ENCODE data around the gene P3H1. TPM values are rescaled to one million over a fixed set of nuclear protein-coding genes. Genes with fewer than 3 reads are reported as not detected.
"Not testable (repeated sequence)": the region's sequence is repeated elsewhere in the genome, so short reads cannot be mapped to it uniquely, and the experiment has no call there.

Gene P3H1
- total RNA-seq, 1 donor from 2014 or later: 86.0 TPM

GRCh38 chr1:42720868-42721267 lies 46.0 kb downstream of the P3H1 start:
- Mint-ChIP-seq H3K4me3 (ENCODE audit: unreplicated experiment) (no peak overlapping the region), H3K36me3 (ENCODE audit: unreplicated experiment) (peaks cover 5% of the 10 kb centered on the region), H3K27me3 (ENCODE audit: unreplicated experiment) (peaks cover 2% of the 10 kb centered on the region), H3K9me3 (ENCODE audit: unreplicated experiment) (peaks cover 6% of the 10 kb centered on the region), H3K4me1 (ENCODE audit: low read depth, unreplicated experiment) (no peaks in the 10 kb centered on the region), H3K27ac (ENCODE audit: unreplicated experiment) (no peak overlapping the region)
- TF ChIP-seq, protein P1, sequence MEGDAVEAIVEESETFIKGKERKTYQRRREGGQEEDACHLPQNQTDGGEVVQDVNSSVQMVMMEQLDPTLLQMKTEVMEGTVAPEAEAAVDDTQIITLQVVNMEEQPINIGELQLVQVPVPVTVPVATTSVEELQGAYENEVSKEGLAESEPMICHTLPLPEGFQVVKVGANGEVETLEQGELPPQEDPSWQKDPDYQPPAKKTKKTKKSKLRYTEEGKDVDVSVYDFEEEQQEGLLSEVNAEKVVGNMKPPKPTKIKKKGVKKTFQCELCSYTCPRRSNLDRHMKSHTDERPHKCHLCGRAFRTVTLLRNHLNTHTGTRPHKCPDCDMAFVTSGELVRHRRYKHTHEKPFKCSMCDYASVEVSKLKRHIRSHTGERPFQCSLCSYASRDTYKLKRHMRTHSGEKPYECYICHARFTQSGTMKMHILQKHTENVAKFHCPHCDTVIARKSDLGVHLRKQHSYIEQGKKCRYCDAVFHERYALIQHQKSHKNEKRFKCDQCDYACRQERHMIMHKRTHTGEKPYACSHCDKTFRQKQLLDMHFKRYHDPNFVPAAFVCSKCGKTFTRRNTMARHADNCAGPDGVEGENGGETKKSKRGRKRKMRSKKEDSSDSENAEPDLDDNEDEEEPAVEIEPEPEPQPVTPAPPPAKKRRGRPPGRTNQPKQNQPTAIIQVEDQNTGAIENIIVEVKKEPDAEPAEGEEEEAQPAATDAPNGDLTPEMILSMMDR (IDR thresholded peaks at IDR 0.05; ENCODE audit: partially characterized antibody, unreplicated experiment): no peak
- no peak for DNase-seq

DNA sequence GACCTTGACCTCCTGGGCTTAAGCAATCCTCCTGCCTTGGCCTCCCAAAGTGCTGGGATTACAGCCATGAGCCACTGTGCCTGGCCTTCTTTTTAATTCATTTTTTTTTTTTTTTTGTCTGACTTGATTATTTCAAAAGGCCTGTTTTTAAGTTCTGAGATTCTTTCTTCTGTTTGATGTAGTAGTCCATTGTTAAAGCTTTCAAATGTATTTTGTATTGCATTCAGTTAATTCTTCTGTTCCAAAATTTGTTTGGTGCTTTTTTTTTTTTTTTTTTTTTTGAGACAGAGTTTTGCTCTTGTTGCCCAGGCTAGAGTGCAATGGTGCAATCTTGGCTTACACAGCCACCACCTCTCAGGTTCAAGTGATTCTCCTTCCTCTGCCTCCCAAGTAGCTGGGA lies 52.4 kb downstream of the P3H1 start:
- H3K27me3 Mint-ChIP-seq (ENCODE audit: unreplicated experiment); H3K9me3 Mint-ChIP-seq (ENCODE audit: unreplicated experiment); H3K27ac Mint-ChIP-seq (ENCODE audit: unreplicated experiment); H3K4me1 Mint-ChIP-seq (ENCODE audit: low read depth, unreplicated experiment); H3K4me3 Mint-ChIP-seq (ENCODE audit: unreplicated experiment); DNase-seq: not testable (repeated sequence)
- peaks cover 40% of the 10 kb centered on the region for H3K36me3 Mint-ChIP-seq (ENCODE audit: unreplicated experiment)

- no peak for DNase-seq
Measured at GRCh38 chr1:42713293-42713692, 53.5 kb downstream of the P3H1 start.

GRCh38 chr1:42712808-42713207 lies 54.0 kb downstream of the P3H1 start:
- peaks cover 43% of the 10 kb centered on the region for H3K36me3 Mint-ChIP-seq (ENCODE audit: unreplicated experiment)
- H3K4me1 Mint-ChIP-seq (ENCODE audit: low read depth, unreplicated experiment); H3K27ac Mint-ChIP-seq (ENCODE audit: unreplicated experiment); DNase-seq; H3K9me3 Mint-ChIP-seq (ENCODE audit: unreplicated experiment); H3K4me3 Mint-ChIP-seq (ENCODE audit: unreplicated experiment); H3K27me3 Mint-ChIP-seq (ENCODE audit: unreplicated experiment): not testable (repeated sequence)

More at GRCh38 chr1:42713293-42713692, 53.5 kb downstream of the P3H1 start:
- Mint-ChIP-seq H3K4me3 (ENCODE audit: unreplicated experiment) (no peak overlapping the region), H3K9me3 (ENCODE audit: unreplicated experiment) (peaks cover 8% of the 10 kb centered on the region), H3K27ac (ENCODE audit: unreplicated experiment) (no peak overlapping the region), H3K27me3 (ENCODE audit: unreplicated experiment) (peaks cover 2% of the 10 kb centered on the region), H3K4me1 (ENCODE audit: low read depth, unreplicated experiment) (no peaks in the 10 kb centered on the region), H3K36me3 (ENCODE audit: unreplicated experiment) (peaks cover 43% of the 10 kb centered on the region)
- TF ChIP-seq, protein P1 (IDR thresholded peaks at IDR 0.05; ENCODE audit: partially characterized antibody, unreplicated experiment): no peak

GRCh38 chr1:42703888-42704464 lies 62.9 kb downstream of the P3H1 start:
- Mint-ChIP-seq H3K27ac (ENCODE audit: unreplicated experiment) (no peak overlapping the region), H3K4me3 (ENCODE audit: unreplicated experiment) (no peak overlapping the region), H3K9me3 (ENCODE audit: unreplicated experiment) (no peaks in the 10 kb centered on the region), H3K36me3 (ENCODE audit: unreplicated experiment) (no peaks in the 10 kb centered on the region), H3K4me1 (ENCODE audit: low read depth, unreplicated experiment) (no peaks in the 10 kb centered on the region), H3K27me3 (ENCODE audit: unreplicated experiment) (peaks cover 2% of the 10 kb centered on the region)
- TF ChIP-seq, protein P1 (IDR thresholded peaks at IDR 0.05; ENCODE audit: partially characterized antibody, unreplicated experiment): no peak
- no peak for DNase-seq

DNA sequence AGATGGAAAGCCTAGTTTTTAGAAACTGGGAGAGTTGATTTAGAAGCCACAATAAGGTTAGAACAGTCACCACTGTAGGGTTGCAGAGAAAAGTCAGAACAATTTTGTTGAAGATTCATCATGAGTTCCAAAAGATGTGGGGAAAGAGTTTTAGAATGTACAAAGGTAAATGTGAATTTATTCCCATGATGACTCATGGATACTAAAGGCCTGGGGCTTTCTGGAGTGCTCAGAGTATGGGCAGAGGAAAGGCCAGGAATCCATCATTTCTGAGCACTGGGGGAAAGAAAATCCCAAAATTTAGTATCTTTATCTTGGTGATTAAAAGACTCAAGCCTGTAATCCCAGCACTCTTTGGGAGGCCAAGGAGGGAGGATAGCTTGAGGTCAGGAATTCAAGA lies 66.8 kb downstream of the P3H1 start:
- Mint-ChIP-seq H3K9me3 (ENCODE audit: unreplicated experiment) (peaks cover 2% of the 10 kb centered on the region), H3K36me3 (ENCODE audit: unreplicated experiment) (no peaks in the 10 kb centered on the region), H3K4me1 (ENCODE audit: low read depth, unreplicated experiment) (no peaks in the 10 kb centered on the region), H3K27ac (ENCODE audit: unreplicated experiment) (no peak overlapping the region), H3K4me3 (ENCODE audit: unreplicated experiment) (no peak overlapping the region), H3K27me3 (ENCODE audit: unreplicated experiment) (no peaks in the 10 kb centered on the region)
- DNase-seq: no peak
- TF ChIP-seq, protein P1 (IDR thresholded peaks at IDR 0.05; ENCODE audit: partially characterized antibody, unreplicated experiment): no peak
